OCI-LY3 (cell line): ENCODE measurements around the gene MED27.

ENCODE experiments used
- H2AFZ ChIP-seq: fragments of 200-600, 300-600 bp; shearing (Covaris generic); 2 replicates; pipeline ENCODE4 v1.6.0; 2014; ENCODE audit warnings: antibody characterized with exemption, low read depth, low read length
- H3K27ac ChIP-seq: fragments of 200-600, 300-600 bp; sonication (generic); 2 replicates; pipeline ENCODE4 v1.5.1; 2014; ENCODE audit warnings: mild to moderate bottlenecking, low read length, moderate library complexity, mixed read lengths
- H3K27me3 ChIP-seq: fragments of 200-600, 300-600 bp; sonication (generic); 2 replicates; pipeline ENCODE4 v1.6.1; 2014; ENCODE audit warnings: low read depth, low read length, mixed read lengths
- H3K36me3 ChIP-seq: fragments of 200-600, 300-600 bp; sonication (generic); replicated peaks from 2 replicates; pipeline ENCODE3; 2014; ENCODE audit warnings: low read depth, low read length, mixed read lengths
- H3K4me1 ChIP-seq: fragments of 300-600, 200-600 bp; sonication (generic); 2 replicates; pipeline ENCODE4 v1.6.1; 2014; ENCODE audit warnings: low read length, mixed read lengths
- H3K4me2 ChIP-seq: fragments of 200-600, 300-600 bp; sonication (generic); 2 replicates; pipeline ENCODE4 v1.6.1; 2014; ENCODE audit warnings: low read length, mixed read lengths
- H3K4me3 ChIP-seq: fragments of 300-600, 200-600 bp; sonication (generic); 2 replicates; pipeline ENCODE4 v1.5.1; 2014; ENCODE audit warnings: antibody characterized with exemption, mild to moderate bottlenecking, low read length, moderate library complexity
- H3K79me2 ChIP-seq: fragments of 300-600, 200-600 bp; shearing (Covaris generic); 2 replicates; pipeline ENCODE4 v1.6.1; 2014; ENCODE audit warnings: mild to moderate bottlenecking, low read length, mixed read lengths
- H3K9ac ChIP-seq: fragments of 300-600, 200-600 bp; shearing (Covaris generic); 2 replicates; pipeline ENCODE4 v1.6.0; 2014; ENCODE audit warnings: mild to moderate bottlenecking, low read length, moderate library complexity
- H3K9me3 ChIP-seq: fragments of 200-600, 300-600 bp; shearing (Covaris generic); 2 replicates; pipeline ENCODE4 v1.6.1; 2014; ENCODE audit warnings: low read length, mixed read lengths; ENCODE audit not compliant: insufficient read depth
- H4K20me1 ChIP-seq: fragments of 200-600, 300-600 bp; sonication (generic); 2 replicates; pipeline ENCODE4 v1.6.1; 2016; ENCODE audit warnings: low read length, mixed read lengths; ENCODE audit not compliant: insufficient read depth
- EZH2phosphoT487 ChIP-seq: fragments of 200-600 bp; shearing (Covaris generic); IDR thresholded peaks from 2 replicates; pipeline ENCODE4 v1.6.1; 2018; ENCODE audit warnings: antibody characterized with exemption, mixed run types, low read depth
- TF ChIP-seq, protein P1 (sequence below): fragments of 200-600, 300-600 bp; sonication (generic); IDR thresholded peaks from 2 replicates; pipeline ENCODE4 v1.5.1; 2014; ENCODE audit warnings: antibody characterized with exemption, low read length, low read depth

The MED27 gene

GRCh38 chr9:131937451-131937850 is 142.2 kb downstream of the MED27 start:
- TF ChIP-seq, protein P1, sequence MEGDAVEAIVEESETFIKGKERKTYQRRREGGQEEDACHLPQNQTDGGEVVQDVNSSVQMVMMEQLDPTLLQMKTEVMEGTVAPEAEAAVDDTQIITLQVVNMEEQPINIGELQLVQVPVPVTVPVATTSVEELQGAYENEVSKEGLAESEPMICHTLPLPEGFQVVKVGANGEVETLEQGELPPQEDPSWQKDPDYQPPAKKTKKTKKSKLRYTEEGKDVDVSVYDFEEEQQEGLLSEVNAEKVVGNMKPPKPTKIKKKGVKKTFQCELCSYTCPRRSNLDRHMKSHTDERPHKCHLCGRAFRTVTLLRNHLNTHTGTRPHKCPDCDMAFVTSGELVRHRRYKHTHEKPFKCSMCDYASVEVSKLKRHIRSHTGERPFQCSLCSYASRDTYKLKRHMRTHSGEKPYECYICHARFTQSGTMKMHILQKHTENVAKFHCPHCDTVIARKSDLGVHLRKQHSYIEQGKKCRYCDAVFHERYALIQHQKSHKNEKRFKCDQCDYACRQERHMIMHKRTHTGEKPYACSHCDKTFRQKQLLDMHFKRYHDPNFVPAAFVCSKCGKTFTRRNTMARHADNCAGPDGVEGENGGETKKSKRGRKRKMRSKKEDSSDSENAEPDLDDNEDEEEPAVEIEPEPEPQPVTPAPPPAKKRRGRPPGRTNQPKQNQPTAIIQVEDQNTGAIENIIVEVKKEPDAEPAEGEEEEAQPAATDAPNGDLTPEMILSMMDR: no peak
- TF ChIP-seq EZH2phosphoT487: no peak
- no peak overlapping the region for H2AFZ ChIP-seq
- no peaks in the 10 kb centered on the region; the same call in 1 of the 2 replicates for H4K20me1 ChIP-seq
- no peaks in the 10 kb centered on the region for H3K4me1 ChIP-seq
- no peaks in the 10 kb centered on the region for H3K79me2 ChIP-seq
- H3K4me2 ChIP-seq: no peak overlapping the region
- no peaks in the 10 kb centered on the region for H3K9me3 ChIP-seq
- H3K27ac ChIP-seq: no peak overlapping the region
- H3K36me3 ChIP-seq: no peaks in the 10 kb centered on the region
- H3K27me3 ChIP-seq: no peaks in the 10 kb centered on the region
- H3K9ac ChIP-seq: no peak overlapping the region
- no peak overlapping the region for H3K4me3 ChIP-seq

- no peaks in the 10 kb centered on the region; the same call in 1 of the 2 replicates for H3K79me2 ChIP-seq
- H4K20me1 ChIP-seq: peaks cover under 1% of the 10 kb centered on the region; the same call in 1 of the 2 replicates
- no peak for TF ChIP-seq EZH2phosphoT487
- TF ChIP-seq, protein P1: no peak
- H3K27ac ChIP-seq: no peak overlapping the region
- H3K27me3 ChIP-seq: no peaks in the 10 kb centered on the region
- no peak overlapping the region for H3K4me3 ChIP-seq
- H3K9me3 ChIP-seq: no peaks in the 10 kb centered on the region
- no peaks in the 10 kb centered on the region for H3K4me1 ChIP-seq
- H3K4me2 ChIP-seq: no peak overlapping the region
- no peak overlapping the region for H3K9ac ChIP-seq
- H3K36me3 ChIP-seq: no peaks in the 10 kb centered on the region
- H2AFZ ChIP-seq: no peak overlapping the region
These were observed 142.7 kb downstream of the MED27 start for GRCh38 chr9:131936929-131937328.

GRCh38 chr9:131934673-131935072 is 145.0 kb downstream of the MED27 start:
- Histone ChIP-seq H3K36me3 (no peaks in the 10 kb centered on the region), H4K20me1 (peaks cover 6% of the 10 kb centered on the region; the same call in 1 of the 2 replicates), H3K4me1 (no peaks in the 10 kb centered on the region), H3K9ac (no peak overlapping the region), H3K4me3 (no peak overlapping the region), H2AFZ (no peak overlapping the region), H3K9me3 (no peaks in the 10 kb centered on the region), H3K27ac (no peak overlapping the region), H3K79me2 (no peaks in the 10 kb centered on the region; the same call in 1 of the 2 replicates), H3K27me3 (no peaks in the 10 kb centered on the region), H3K4me2 (no peak overlapping the region)
- TF ChIP-seq EZH2phosphoT487: no peak
- TF ChIP-seq, protein P1: no peak

DNA sequence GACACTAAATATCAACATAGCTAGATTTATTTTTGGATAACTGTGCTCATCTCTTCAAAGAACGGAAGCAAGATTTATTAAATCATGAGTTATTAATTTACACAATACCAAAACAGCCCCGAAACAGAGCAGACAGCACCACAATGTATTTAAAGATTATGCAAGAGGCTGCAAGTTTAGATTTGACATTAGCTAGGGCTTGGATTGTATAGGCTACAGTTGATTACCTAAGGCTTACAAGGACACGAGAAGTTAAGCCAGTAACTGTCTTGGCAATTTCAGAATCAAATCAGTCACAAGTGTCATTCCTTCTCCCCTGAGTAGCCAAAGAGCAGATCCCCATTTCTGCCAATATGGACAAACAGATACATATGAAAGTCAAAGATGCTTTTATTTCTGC is 152.6 kb downstream of the MED27 start:
- H3K36me3 ChIP-seq: no peaks in the 10 kb centered on the region
- no peak overlapping the region for H3K9ac ChIP-seq
- no peak overlapping the region for H3K27ac ChIP-seq
- peaks cover 45% of the 10 kb centered on the region for H4K20me1 ChIP-seq
- H3K4me2 ChIP-seq: no peak overlapping the region
- TF ChIP-seq, protein P1: no peak
- no peak for TF ChIP-seq EZH2phosphoT487
- peaks cover 13% of the 10 kb centered on the region for H3K4me1 ChIP-seq
- no peaks in the 10 kb centered on the region for H3K27me3 ChIP-seq
- H2AFZ ChIP-seq: no peak overlapping the region
- no peaks in the 10 kb centered on the region for H3K9me3 ChIP-seq
- no peaks in the 10 kb centered on the region; the same call in 1 of the 2 replicates for H3K79me2 ChIP-seq
- no peak overlapping the region for H3K4me3 ChIP-seq
